Loucy (cell line): ENCODE results near the gene SPOCK3.

ENCODE experiments used
- CTCF ChIP-seq: fragments of 200-600 bp; sonication (generic); conservative IDR thresholded peaks from 2 replicates; pipeline ENCODE4 v1.5.1; 2014; ENCODE audit warnings: mild to moderate bottlenecking, antibody characterized with exemption, low read length
- EZH2phosphoT487 ChIP-seq: fragments of 200-600 bp; IDR thresholded peaks from 2 replicates; pipeline ENCODE4 v1.6.1; 2018; ENCODE audit warnings: antibody characterized with exemption, mild to moderate bottlenecking, moderate library complexity, borderline replicate concordance

GRCh38 chr4:167230744-167231143 is 3.5 kb downstream of the SPOCK3 start:
- no peak for TF ChIP-seq CTCF
- no peak for TF ChIP-seq EZH2phosphoT487
